GM12865 (cell line): Measurements from ENCODE around the gene GDF10.

Source experiments
- DNase-seq: peaks from one replicate; pipeline ENCODE4 v3.0.0; 2010; ENCODE audit warnings: low read depth
- H3K4me3 ChIP-seq: 2 replicates; pipeline ENCODE4 v1.5.1; 2011; ENCODE audit warnings: mild to moderate bottlenecking, low read depth, low read length, control low read depth
- TF ChIP-seq, protein P1 (sequence below): IDR thresholded peaks from 2 replicates; pipeline ENCODE4 v1.5.1; 2011; ENCODE audit warnings: low read length, control low read depth, low read depth, inconsistent platforms; ENCODE audit not compliant: insufficient read depth; ENCODE audit errors: missing control alignments

Gene GDF10

DNA sequence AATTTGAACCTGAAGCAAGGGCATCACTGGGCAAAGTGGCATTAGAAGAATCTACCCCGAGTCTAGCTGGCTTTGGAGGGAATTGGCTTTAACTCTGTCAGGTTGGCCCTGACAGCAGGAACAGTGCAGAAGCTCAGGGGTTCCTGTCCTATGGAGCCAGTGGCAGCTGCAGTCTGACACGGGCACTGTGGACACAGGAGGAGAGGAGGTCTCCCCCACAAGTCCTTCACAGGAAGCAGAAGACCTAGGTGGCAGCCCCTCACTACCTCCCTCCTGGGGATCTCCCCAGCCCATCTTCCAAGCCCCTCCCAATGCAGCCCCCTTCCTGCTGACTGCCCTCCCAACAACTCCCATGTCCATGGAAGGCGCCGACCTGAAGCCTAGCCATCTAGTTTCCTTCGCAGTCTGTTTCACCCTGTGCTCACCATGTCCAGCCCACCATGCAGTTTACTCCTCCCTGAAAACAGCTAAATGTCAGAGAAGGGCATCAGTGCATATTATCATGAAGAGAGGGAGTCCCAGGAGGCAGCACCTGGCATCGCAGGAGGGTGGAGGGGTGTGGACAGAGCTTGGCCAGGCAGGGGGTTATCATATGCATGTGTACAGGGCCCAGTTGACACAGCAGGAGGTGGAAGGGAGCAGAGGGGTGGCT, 17.9 kb upstream of the GDF10 start:
- H3K4me3 ChIP-seq = no peak overlapping the region
- no peak for DNase-seq
- TF ChIP-seq, protein P1, sequence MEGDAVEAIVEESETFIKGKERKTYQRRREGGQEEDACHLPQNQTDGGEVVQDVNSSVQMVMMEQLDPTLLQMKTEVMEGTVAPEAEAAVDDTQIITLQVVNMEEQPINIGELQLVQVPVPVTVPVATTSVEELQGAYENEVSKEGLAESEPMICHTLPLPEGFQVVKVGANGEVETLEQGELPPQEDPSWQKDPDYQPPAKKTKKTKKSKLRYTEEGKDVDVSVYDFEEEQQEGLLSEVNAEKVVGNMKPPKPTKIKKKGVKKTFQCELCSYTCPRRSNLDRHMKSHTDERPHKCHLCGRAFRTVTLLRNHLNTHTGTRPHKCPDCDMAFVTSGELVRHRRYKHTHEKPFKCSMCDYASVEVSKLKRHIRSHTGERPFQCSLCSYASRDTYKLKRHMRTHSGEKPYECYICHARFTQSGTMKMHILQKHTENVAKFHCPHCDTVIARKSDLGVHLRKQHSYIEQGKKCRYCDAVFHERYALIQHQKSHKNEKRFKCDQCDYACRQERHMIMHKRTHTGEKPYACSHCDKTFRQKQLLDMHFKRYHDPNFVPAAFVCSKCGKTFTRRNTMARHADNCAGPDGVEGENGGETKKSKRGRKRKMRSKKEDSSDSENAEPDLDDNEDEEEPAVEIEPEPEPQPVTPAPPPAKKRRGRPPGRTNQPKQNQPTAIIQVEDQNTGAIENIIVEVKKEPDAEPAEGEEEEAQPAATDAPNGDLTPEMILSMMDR = no peak

DNA sequence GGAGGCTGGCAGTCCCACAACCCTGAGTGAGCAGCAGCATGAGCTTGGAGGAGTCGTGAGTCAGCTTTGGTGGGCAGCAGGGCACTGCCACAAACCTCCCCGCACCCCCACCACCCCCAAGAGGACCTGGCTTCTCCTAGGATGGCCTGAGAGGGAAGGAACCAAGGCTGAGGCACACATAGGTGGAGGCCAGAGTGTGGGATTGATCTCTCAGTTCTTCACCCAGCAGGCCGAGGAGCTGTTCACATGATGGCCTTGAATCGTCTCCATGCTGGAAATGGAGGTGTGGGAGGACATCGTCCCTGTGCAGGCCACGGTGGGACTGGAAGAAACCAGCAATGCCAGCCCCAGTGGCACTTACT, 17.4 kb upstream of the GDF10 start:
- DNase-seq = no peak
- TF ChIP-seq, protein P1 = no peak
- H3K4me3 ChIP-seq = no peak overlapping the region

DNA sequence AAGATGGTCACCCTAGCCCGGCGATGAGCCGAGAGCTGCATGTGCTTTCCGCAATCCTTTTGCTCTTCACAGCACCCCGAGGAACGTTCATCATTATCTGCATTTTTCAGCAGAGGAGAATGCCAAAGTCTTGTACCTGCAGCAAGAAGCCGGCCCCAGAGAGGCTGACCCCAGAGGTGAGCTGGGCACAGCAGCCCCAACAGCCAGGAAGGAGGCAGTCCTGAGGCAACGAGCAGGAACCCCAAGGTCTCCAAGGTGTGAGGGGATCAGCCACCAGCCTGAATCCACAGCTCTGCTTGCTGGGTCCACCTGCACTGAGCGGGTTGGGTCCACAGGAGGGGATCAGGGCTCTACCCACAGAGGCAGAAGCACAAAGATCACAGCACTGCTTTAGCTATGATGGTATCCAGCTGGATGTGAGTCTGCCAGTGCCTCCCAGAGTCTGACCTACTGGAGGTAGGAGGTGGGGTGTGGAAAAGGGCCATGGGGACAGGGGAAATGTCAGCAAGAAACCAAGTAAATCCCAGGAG, 16.8 kb upstream of the GDF10 start:
- TF ChIP-seq, protein P1 = no peak
- H3K4me3 ChIP-seq = no peak overlapping the region
- DNase-seq = no peak

DNA sequence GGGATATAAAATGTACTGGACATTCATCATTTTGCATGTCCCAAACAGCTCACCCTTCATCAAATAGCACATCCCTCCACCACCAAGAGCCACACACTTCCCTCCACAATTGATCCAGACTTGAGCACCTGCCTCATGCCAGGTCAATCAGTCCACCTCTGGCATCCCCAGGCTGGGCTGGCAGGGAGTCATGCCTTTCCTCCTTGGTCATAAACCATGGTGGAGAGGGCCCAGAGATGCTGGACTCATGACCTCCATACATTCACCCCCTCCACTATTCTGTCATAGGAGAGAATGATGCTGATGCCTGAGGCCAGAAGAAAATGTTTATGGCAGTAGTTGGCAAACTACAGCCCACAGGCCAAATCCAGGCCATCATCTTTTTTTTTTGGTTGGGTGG, 16.1 kb upstream of the GDF10 start:
- H3K4me3 ChIP-seq = no peak overlapping the region
- TF ChIP-seq, protein P1 = no peak
- no peak for DNase-seq

DNA sequence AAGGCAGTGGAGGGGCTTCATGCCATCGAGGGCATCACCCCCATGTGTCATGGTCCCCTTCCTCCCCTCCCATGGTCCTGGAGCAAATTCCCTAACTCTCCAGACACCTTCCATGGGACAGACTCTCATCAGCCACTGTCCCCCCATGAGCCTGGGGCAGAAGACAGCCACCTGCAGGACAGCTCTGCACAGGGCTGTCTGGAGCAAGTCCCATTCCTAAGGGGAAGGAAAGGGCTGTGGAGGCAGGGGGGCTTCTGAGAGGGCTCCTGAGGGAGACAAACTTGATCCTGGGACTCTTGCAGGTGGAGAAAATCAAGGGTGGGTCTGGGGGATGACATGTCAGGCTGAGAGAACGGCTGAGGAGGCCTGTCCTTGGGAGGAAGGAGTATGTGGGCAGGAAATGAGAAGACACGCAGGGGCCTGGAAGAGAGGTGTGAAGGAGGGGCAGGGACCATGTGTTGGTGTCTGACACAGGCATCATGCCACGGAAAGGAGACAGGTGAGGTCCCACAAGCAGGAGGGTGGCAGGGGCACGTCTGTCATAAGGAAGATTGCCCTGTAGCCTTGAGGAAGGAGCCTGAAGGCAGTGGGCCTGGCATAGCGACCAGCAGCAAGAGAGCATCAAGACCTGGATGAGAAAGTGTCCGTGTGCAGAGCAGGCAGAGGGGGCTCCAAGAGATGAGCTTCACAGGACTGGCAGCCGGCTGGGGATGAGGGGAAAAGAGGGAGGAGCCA, 14.4 kb upstream of the GDF10 start:
- no peak overlapping the region for H3K4me3 ChIP-seq
- TF ChIP-seq, protein P1 = no peak
- no peak for DNase-seq

DNA sequence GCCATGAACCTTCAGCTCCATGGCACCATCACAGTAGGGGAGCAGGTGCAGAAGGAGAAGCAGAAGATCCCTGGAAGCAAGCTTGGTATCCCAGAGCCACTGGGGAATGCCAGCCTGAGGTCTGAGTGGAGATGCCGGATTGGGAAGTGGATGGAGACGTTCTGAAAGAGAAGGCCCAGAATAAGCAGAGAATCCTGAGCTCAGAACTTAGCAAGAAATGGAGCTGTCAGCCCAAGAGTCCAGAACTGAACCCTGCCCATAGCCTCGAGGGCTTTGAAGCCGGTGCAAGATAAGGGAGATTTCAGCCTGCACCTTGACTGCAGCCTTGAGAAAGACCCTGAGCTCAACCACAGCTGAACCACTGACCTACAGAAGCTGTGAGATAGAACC, 13.9 kb upstream of the GDF10 start:
- no peak for DNase-seq
- no peak overlapping the region for H3K4me3 ChIP-seq
- TF ChIP-seq, protein P1 = no peak
